RWPE2 (cell line): ENCODE data around the gene LOXHD1.

ENCODE experiments used
- ATAC-seq: fragments of 200-7000 bp; cut with Tn5 transposase; 3 replicates; pipeline ENCODE4 v1.9.1; 2021; ENCODE audit warnings: low read depth
- DNase-seq: peaks from one replicate; pipeline ENCODE4 v3.0.0-alpha.2; 2020; ENCODE audit warnings: low spot score
- H3K27ac ChIP-seq: fragments of 450-650 bp; 2 replicates; pipeline ENCODE4 v1.5.1; 2017; ENCODE audit warnings: mild to moderate bottlenecking; ENCODE audit not compliant: poor library complexity, severe bottlenecking
- H3K27me3 ChIP-seq: fragments of 250-450 bp; sonication (Bioruptor Pico); 2 replicates; pipeline ENCODE4 v1.5.1; 2021; ENCODE audit warnings: mild to moderate bottlenecking, moderate library complexity; ENCODE audit not compliant: insufficient read depth, poor library complexity, severe bottlenecking
- H3K36me3 ChIP-seq: fragments of 250-450 bp; sonication (Bioruptor Pico); 2 replicates; pipeline ENCODE4 v1.5.1; 2020; ENCODE audit warnings: low read depth, mild to moderate bottlenecking, moderate library complexity
- H3K4me1 ChIP-seq: fragments of 250-450 bp; sonication (Bioruptor Pico); 2 replicates; pipeline ENCODE4 v1.5.1; 2021; ENCODE audit warnings: mild to moderate bottlenecking, moderate library complexity; ENCODE audit not compliant: insufficient read depth, poor library complexity, severe bottlenecking
- H3K4me3 ChIP-seq: fragments of 250-450 bp; sonication (Bioruptor Pico); 2 replicates; pipeline ENCODE4 v1.5.1; 2021; ENCODE audit warnings: mild to moderate bottlenecking, moderate library complexity; ENCODE audit not compliant: severe bottlenecking
- H3K9me3 ChIP-seq: fragments of 250-450 bp; sonication (Bioruptor Pico); 2 replicates; pipeline ENCODE4 v1.5.1; 2021; ENCODE audit warnings: mild to moderate bottlenecking, moderate library complexity; ENCODE audit not compliant: severe bottlenecking
- TF ChIP-seq, protein P1 (sequence below): fragments of 450-650 bp; IDR thresholded peaks from one replicate; pipeline ENCODE4 v1.5.1; 2017; ENCODE audit warnings: mild to moderate bottlenecking, moderate library complexity; ENCODE audit not compliant: poor library complexity, severe bottlenecking

LOXHD1 gene

DNA sequence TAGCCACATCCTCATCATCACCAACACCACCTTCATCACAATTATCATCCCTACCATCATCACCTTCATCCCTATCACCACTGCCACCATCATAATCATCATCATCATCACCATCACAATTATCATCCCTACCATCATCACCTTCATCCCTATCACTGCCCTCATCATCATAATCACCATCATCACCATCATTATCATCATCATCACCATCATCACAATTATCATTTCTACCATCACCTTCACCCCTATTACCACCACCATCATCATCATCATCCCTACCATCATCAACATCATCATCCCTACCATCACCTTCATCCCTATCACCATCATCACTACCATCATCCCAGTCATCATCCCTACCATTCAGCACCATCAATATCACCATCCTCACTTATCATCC is 140.5 kb downstream of the LOXHD1 start:
- ATAC-seq = no peak
- Histone ChIP-seq H3K27me3 (no peaks in the 10 kb centered on the region), H3K4me3 (no peak overlapping the region), H3K36me3 (no peaks in the 10 kb centered on the region), H3K9me3 (no peaks in the 10 kb centered on the region), H3K27ac (no peak overlapping the region), H3K4me1 (no peaks in the 10 kb centered on the region)
- no peak for DNase-seq
- TF ChIP-seq, protein P1, sequence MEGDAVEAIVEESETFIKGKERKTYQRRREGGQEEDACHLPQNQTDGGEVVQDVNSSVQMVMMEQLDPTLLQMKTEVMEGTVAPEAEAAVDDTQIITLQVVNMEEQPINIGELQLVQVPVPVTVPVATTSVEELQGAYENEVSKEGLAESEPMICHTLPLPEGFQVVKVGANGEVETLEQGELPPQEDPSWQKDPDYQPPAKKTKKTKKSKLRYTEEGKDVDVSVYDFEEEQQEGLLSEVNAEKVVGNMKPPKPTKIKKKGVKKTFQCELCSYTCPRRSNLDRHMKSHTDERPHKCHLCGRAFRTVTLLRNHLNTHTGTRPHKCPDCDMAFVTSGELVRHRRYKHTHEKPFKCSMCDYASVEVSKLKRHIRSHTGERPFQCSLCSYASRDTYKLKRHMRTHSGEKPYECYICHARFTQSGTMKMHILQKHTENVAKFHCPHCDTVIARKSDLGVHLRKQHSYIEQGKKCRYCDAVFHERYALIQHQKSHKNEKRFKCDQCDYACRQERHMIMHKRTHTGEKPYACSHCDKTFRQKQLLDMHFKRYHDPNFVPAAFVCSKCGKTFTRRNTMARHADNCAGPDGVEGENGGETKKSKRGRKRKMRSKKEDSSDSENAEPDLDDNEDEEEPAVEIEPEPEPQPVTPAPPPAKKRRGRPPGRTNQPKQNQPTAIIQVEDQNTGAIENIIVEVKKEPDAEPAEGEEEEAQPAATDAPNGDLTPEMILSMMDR = no peak

DNA sequence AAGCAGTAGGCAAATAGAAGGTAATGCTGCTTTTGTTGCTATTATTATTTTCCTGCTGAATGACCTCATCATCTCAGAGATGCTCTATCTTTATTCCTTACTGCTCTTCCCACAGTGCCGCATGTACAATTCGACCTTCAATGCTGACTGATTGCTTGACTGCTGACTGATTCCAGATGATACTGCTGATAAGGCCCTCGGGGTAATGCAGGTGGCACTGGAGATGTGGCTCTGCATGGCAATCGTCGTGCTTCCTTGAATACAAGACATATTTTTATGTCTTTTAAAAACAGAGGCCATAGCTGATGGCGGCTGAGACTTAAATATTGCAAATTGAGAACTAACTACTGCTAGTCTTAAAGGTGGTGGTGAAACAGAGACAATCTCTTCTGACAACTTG is 146.6 kb downstream of the LOXHD1 start:
- H3K4me3 ChIP-seq = no peak overlapping the region
- ATAC-seq = no peak
- no peaks in the 10 kb centered on the region for H3K36me3 ChIP-seq
- TF ChIP-seq, protein P1 = no peak
- H3K27ac ChIP-seq = no peak overlapping the region
- no peaks in the 10 kb centered on the region for H3K4me1 ChIP-seq
- DNase-seq = no peak
- no peaks in the 10 kb centered on the region for H3K9me3 ChIP-seq
- no peaks in the 10 kb centered on the region for H3K27me3 ChIP-seq

DNA sequence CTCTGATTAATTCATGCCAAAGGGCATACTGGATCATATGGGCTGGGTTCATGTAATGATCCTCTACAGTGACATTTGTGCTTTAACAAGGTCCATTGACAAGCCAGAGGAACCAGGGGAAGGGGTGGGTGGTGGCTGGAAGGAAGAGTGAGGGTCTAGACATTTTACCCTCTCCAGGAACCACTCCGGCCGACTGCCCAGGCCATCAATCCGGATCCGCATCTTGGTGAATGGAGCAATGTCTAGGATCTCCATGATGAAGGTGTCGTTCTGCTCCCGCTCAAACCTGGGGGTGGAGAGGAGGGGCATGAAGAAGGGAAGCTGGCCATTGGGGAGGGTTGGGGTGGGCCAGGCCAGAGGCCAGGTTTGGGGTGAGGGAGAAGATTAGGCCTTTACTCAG is 147.5 kb downstream of the LOXHD1 start:
- no peak for ATAC-seq
- H3K27ac ChIP-seq = no peak overlapping the region

DNA sequence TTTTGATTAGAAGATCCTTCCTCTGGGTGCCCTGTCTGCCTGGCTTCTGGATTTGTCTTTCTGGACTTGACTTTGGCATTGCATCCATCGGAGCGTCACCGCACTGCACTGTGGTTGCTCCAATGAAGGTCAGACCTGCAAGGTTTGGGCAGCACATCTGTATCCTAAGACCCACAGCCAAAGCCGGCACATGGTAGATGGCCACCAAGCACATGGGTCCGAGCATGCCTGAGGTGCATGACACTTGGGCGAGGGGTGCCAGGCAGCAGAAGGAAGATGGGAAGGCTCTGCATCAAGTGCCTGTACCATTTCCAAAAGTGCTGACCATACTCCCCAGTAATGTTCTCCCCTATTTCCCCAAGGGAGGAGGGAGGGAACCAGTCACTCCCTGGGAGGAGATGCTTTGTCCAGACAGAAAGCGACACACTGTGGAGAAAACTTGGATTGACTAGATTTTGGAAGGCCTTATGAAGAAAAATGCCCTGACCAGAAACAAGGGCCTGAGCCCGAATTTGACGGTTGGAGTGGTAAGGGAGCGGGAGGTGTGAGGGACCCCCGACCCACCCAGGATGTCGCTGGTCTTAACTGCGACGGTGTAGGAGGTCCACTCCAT is 149.9 kb downstream of the LOXHD1 start:
- no peak for DNase-seq
- no peaks in the 10 kb centered on the region for H3K36me3 ChIP-seq
- H3K27ac ChIP-seq = no peak overlapping the region
- no peak overlapping the region for H3K4me3 ChIP-seq
- no peaks in the 10 kb centered on the region for H3K4me1 ChIP-seq
- H3K27me3 ChIP-seq = no peaks in the 10 kb centered on the region
- TF ChIP-seq, protein P1 = no peak
- no peak for ATAC-seq
- H3K9me3 ChIP-seq = no peaks in the 10 kb centered on the region

More for the DNA sequence above, 147.5 kb downstream of the LOXHD1 start:
- no peaks in the 10 kb centered on the region for H3K36me3 ChIP-seq
- no peaks in the 10 kb centered on the region for H3K4me1 ChIP-seq
- H3K27me3 ChIP-seq = no peaks in the 10 kb centered on the region
- H3K4me3 ChIP-seq = no peak overlapping the region
- TF ChIP-seq, protein P1 = no peak
- no peaks in the 10 kb centered on the region for H3K9me3 ChIP-seq
- DNase-seq = no peak

DNA sequence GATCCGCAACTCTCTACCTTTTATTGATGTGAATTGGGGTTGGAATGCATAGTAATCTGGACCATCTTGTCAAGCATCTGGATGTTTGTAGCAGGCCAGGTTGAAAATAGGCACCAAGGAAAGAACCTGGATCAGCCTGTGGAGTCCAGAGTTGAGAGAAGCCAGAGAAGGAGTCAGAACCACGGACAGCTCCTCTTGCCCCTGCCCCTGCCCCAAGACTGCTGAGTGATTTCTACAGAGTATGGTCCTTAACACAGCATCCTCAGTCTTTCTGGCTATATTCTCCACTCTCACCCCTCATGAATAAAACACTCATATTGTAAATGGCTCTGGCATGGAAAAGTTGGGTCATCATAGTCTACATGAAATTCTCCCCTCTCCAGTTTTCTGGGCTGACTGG is 154.6 kb downstream of the LOXHD1 start:
- no peak for DNase-seq
- no peak for ATAC-seq
- Histone ChIP-seq H3K36me3 (no peaks in the 10 kb centered on the region), H3K27me3 (no peaks in the 10 kb centered on the region), H3K4me1 (no peaks in the 10 kb centered on the region), H3K9me3 (no peaks in the 10 kb centered on the region), H3K27ac (no peak overlapping the region), H3K4me3 (no peak overlapping the region)
- TF ChIP-seq, protein P1 = no peak
